T-helper 2 cell (primary cell): ENCODE data around the gene MKI67.

Experiments
- DNase-seq, 5 experiments: peaks; one replicate each; pipeline versions ENCODE4 v3.0.0 to v3.0.0-alpha.2; 2012 to 2022

Gene MKI67

DNA sequence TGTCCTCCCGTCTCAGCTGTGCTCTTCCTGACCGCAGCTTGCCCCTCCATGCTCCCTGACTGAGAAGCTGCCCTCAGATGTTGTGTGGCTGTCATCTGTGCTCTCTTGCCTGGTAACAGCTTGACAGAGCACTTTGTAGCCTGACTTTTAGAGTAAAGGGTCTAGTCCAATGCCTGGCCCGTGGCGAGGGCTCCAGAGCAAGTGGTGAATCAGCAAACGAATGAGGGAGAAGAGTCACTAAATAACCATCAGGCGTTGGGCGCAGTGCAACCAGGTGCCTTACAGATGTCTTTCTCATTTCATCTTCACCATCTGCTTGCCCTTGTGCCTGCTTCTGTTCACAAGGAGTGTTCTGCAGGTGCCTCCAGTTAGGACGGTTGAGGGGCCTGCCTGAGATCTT is 45.6 kb downstream of the MKI67 start:
- DNase-seq: no peak

- DNase-seq: no peak
Measured at GRCh38 chr10:128080231-128080630, 46.0 kb downstream of the MKI67 start.

DNA sequence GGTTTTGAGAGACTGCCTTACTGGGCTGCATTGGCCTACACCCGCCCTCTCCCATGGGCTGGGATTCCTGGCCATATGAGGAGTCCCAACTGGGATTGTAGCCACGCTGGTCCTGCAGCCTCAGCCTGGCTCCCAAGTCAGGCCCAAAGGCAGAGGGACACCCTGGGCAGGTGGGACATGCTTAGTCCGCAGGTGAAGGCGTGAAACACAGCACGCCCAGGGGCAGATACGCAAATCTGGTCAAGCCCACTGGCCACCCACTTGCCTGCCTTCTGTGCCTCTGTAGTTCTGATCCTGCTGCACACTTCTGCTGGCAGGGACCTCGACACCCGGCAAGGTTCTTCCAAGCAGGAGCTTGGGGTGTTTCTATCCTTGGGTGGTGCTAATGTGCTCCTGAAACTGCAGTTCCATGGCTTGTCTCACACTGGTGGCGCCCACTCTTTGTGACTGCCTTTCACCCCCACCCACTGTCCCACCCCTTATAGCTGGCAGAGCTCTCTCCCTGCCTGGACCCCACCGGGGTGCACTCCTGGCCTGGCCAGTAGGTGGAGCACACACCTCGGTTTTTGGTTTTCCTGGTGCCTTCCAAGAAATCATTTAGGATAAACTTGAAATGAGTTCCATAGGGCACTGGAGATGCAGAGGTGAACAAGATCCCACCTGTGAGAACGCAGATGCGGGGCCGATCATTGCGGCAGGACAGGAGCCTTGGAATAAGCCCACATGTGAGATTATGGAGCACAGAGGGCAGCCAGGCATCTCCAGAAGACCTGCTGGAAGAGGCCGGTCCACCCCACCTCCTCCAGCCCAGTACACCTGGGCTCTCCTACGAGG is 47.9 kb downstream of the MKI67 start:
- DNase-seq: peak in 2 of 5 experiments; percentile 30

GRCh38 chr10:128077155-128077875 is 48.9 kb downstream of the MKI67 start:
- DNase-seq: no peak

- DNase-seq: no peak
Measured at GRCh38 chr10:128074589-128074988, 51.6 kb downstream of the MKI67 start.

- DNase-seq: peak in 1 of 5 experiments; percentile 30
Measured at GRCh38 chr10:128073890-128074289, 52.3 kb downstream of the MKI67 start.

DNA sequence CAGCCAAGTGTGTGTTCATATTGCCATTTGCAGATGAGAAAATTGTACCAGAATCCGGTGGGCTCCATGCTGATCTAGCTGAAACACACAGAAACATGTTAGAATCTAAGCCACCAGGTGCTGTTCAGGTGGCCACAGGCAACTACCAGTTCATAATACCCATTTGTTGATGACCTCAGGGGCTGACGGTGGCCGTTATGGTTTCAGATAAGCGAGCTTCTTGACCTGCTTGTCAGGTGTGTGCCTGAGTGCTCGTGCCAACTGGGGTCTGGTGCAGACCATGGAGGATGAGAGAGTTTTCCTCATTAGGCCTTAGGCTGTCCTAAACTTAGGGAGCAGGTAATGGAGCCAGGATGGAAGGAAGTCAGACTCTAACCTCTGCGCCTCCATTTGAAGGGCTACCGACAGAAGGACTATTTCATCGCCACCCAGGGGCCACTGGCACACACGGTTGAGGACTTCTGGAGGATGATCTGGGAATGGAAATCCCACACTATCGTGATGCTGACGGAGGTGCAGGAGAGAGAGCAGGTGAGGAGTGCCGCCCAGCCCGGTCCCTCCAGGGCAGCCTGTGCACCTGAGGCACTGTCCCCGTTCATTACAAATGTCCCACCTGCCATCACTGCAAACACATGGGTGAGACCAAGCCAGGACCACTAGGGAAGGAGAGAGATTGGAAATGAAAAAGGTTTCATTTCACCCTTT is 53.1 kb downstream of the MKI67 start:
- DNase-seq: no peak

GRCh38 chr10:128072046-128072445 is 54.2 kb downstream of the MKI67 start:
- no peak for DNase-seq

GRCh38 chr10:128071417-128071782 is 54.8 kb downstream of the MKI67 start:
- no peak for DNase-seq

GRCh38 chr10:128070721-128071416 is 55.4 kb downstream of the MKI67 start:
- no peak for DNase-seq

- DNase-seq: no peak
Measured at GRCh38 chr10:128070161-128070560, 56.1 kb downstream of the MKI67 start.

DNA sequence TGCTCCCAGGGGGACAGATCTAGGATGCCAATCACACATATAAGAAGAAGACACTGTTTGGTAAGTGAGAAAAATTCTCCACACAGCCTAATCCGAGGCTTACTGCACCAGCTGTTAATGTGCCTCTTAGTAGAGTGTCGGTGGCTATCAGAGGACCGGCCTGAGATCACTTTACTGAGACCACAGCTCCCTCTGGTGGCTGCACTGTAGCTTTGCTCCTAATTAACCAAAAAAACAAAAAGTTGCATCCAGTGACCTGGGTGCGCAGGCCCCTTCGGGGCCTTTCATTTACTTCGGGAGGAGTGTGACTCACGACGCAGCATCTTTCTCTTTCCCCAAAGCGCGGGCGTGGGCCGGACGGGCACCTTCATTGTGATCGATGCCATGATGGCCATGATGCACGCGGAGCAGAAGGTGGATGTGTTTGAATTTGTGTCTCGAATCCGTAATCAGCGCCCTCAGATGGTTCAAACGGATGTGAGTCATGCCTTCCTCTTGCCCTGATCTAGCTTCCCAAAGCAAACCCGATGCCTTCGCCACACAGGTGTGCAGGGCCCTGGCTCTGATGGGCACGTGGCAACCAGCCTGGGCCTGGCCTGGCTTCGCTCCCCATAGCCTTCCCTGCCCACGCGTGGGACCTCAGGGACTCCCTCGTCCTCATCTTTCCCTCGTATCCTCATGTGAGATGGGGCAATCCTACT is 56.7 kb downstream of the MKI67 start:
- DNase-seq: peak; percentile 61 to 84 (median 67)

DNA sequence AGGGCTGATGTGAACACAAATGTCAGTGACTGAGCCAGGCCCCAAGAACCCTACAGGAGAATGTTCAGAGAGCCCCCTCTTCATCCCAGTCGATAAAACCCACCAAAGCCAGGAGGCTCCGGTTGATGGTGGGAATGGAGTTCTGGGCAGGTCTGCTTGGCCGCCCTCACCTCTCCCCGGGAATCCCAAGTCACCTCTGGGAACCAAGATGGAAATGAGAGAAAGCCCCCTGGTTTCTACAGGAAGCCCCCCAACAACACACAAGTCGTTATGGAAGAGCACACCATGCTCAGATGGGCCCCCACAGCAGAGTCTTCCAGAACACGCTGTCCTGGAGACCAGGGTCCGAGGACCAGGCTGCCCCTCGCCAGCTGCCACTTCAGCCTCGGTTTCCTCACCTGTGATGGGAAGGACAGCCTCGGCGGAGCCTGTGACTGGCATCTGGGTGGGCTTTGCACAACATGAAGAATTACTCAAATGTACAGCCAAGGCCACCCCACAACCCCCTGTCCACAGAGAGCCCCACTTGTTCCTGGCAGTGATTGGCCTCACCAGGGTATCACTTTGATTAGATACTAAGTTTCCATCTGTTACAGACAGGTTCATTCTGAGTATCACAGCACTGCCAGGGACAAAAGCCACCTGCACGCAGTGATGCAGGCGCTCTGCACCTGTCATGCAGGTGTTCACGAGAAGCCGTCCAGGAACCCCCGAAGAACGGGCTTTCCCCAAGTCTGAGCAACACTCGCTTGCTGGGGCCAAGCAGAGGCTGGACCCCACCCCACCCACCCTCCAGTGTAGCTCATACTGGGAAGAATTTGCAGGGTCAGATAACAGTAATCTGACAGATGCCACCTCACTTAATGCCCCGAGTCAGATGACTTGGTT is 57.6 kb downstream of the MKI67 start:
- DNase-seq: no peak

DNA sequence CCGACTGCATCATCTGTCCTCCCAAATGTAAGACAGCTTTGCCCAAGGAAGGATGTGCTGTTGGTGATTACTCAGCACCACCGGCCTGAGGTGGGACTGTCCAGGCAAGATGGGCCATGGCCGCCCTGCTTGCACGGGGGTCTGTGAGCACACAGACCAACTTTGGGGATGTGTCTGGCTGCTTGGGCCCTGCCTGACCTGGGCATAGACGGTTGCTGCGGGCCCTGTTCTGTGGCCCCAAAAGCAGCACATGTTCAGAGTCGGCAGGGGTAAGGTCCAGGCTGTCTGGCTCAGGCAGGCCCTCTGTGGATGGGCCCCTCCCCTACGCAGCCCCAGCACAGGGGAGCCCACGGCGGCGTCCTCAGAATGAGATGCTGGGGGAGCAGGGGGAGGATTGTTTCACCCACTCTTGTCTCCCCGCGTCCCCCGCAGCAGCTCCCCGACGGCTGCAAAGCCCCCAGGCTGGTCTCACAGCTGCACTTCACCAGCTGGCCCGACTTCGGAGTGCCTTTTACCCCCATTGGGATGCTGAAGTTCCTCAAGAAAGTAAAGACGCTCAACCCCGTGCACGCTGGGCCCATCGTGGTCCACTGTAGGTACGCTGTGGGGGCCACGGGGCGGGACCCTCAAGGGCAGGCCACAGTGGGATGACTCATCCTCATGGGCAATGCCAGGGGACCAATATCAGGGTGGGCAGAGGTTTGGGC is 58.4 kb downstream of the MKI67 start:
- no peak for DNase-seq

GRCh38 chr10:128066870-128067382 is 59.3 kb downstream of the MKI67 start:
- no peak for DNase-seq

- DNase-seq: no peak
Measured at GRCh38 chr10:128065881-128066534, 60.2 kb downstream of the MKI67 start.

DNA sequence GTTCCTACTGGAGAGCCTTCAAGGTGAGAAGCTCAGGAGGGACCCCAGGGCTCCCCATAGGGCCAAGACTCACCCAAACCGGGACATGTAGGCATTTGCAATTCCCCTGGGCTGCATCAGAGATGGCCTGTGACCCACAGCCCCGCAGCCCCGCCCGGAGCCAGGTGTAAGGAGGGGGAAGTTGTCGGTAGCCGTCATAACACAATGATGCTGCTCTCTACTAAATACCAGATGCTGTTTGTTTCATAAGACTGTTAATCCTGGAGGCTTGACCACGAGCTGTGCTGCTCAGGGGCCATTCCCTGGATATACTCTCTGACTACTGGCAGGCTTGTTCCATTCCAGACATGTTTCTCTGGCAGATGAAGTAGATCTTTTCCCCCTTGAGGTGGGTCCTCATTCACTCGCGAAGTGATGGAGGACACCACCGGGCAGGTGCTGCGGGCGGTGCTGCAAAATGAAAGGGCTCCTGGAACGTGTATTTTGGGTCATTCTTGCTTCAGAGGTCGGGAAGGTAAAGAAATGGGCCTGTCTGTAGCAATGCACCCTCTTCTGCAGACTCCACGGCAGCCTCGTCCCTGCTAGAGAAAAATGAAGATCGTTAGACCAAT is 61.1 kb downstream of the MKI67 start:
- no peak for DNase-seq

DNA sequence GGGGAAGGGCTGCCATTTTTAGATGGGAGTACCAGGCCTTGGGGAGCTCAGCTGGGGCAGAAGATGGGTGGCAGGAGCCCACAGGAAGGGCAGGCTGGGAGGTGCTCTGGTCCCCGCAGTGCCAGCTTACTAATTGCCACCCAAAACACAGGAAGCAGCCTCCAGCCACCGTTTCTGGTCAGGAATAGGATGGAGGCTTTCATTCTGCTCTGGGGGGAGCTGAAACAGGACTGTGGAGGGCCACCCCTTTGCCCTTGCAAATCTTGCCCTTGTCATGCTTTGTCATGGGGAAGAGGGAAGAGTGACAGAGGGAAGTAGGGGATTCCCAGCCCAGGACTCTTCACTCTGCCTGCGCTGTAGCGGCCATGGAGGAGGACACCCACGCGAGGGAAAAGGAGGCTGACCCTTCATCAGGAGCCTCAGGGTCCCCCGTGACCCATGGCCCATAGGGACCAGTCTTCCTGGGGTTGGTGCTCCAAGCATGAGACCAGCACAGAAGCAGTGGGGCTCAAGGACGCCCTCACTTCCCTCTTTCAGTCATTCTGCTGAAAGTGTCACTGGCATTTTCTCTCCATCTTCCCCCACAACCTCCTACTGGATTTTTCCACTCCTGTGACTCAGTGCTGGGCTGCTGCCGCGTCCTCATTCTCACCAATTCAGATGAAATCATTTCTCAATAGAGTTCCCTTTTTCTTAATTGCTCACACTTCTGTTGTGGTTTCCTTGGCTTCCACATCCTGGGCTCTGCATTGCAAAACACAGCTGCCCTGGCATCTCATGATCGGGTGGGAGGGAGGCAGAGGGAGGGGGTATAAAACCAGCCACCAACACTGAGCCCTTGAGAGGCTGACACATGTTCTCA is 61.9 kb downstream of the MKI67 start:
- DNase-seq: peak in 4 of 5 experiments; percentile 45 to 90 (median 75)
